Measurements from ENCODE around the gene LYRM7. TPM values are rescaled to one million over a fixed set of nuclear protein-coding genes. Genes with fewer than 3 reads are reported as not detected.

Gene LYRM7
- total RNA-seq, 1 donor from 2014 or later, result 6.0 TPM

- Histone ChIP-seq H3K4me1 (no peaks in the 10 kb centered on the region), H3K27me3 (no peaks in the 10 kb centered on the region), H3K36me3 (no peaks in the 10 kb centered on the region), H3K27ac (no peak overlapping the region), H3K4me3 (no peak overlapping the region), H3K9me3 (no peaks in the 10 kb centered on the region)
- ATAC-seq (no peak), DNase-seq (no peak)
- intact Hi-C loops (cut with DNase I), result no loop called here
- no peak for TF ChIP-seq CTCF (IDR thresholded peaks at IDR 0.05)
Observed at GRCh38 chr5:131147258-131147657, 23.5 kb upstream of the LYRM7 start.

DNA sequence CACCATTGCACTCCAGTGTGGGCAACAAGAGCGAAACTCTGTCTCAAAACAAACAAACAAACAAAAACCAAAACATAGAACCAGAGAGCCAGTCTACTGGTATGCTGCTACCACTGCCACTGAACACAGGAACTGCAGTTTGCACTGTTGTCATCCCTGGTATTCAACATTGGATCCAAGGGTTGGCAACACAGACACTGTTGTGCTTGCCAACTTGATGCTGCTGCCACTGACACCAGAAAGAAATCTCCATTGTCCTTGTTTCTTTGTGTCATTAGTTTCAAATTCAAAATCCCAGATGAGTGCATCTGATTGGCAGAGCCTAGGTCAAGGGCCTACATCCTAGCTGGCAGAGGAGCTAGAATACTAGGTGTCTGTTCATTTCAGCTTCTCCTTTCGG is 21.9 kb upstream of the LYRM7 start:
- Histone ChIP-seq H3K36me3 (no peaks in the 10 kb centered on the region), H3K9me3 (no peaks in the 10 kb centered on the region), H3K27me3 (no peaks in the 10 kb centered on the region), H3K4me3 (no peak overlapping the region), H3K27ac (no peak overlapping the region), H3K4me1 (no peaks in the 10 kb centered on the region)
- no peak for TF ChIP-seq CTCF (IDR thresholded peaks at IDR 0.05)
- no peak for ATAC-seq
- intact Hi-C loops (cut with DNase I), result no loop called here
- DNase-seq, result no peak

DNA sequence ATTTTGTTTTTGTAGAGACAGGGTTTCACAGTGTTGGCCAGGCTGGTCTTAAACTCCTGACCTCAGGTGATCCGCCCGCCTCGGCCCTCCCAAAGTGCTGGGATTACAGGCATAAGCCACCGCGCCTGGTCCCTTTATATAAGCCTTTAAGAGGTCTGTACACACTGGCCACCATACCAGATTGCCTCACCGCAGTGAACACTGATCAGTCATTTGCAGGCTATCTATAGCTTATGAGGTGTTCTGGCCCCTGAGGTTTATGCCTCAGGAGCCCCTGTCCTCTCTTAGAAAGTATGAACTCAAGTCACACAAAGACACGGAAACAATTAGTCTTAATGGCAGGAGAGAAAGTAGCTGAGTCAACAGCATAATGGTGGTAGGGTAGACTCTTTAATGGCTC is 20.3 kb upstream of the LYRM7 start:
- Histone ChIP-seq H3K27me3 (no peaks in the 10 kb centered on the region), H3K4me1 (no peaks in the 10 kb centered on the region), H3K27ac (no peak overlapping the region), H3K36me3 (no peaks in the 10 kb centered on the region), H3K4me3 (no peak overlapping the region), H3K9me3 (no peaks in the 10 kb centered on the region)
- DNase-seq (no peak), ATAC-seq (no peak)
- intact Hi-C loops (cut with DNase I), result no loop called here
- TF ChIP-seq CTCF (IDR thresholded peaks at IDR 0.05), result no peak

DNA sequence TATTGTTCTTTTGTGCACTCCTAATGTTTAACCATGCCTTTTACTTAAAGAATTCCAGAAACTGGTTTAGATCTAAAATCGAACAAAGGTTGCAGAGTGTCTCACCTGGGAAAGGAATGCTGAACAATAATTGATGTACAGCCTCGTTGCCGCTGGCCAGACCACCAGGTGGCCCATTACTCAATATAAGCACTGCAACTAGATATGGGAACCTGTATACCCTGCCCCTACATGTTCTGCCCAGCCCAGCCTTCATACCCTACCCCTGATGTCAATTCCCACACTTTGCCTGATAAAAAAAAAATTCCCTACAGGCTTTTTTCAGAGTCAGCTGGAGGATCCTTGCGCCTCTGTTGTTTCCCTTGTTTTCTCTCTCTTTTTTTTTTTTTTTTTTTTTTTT is 19.5 kb upstream of the LYRM7 start:
- Histone ChIP-seq H3K9me3 (no peaks in the 10 kb centered on the region), H3K36me3 (no peaks in the 10 kb centered on the region), H3K4me3 (no peak overlapping the region), H3K27ac (no peak overlapping the region), H3K27me3 (no peaks in the 10 kb centered on the region), H3K4me1 (no peaks in the 10 kb centered on the region)
- TF ChIP-seq CTCF (IDR thresholded peaks at IDR 0.05), result no peak
- no peak for DNase-seq
- intact Hi-C loops (cut with DNase I), result no loop called here
- no peak for ATAC-seq

DNA sequence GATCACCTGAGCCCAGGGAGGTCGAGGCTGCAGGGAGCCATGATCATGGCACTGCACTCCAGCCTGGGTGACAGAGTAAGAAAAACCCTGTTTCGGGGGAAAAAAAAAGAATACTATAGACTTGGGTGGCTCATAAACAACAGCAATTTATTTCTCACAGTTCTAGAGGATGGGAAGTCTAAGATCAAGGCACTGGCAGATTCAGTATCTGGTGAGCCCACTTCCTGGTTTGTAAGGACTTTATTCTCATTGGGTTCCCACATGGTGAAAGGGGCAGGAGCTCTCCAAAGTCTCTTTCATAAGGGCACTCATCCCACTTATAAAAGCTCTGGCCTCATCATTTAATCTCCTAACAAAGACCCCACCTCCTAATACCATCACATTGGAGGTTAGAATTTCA is 14.4 kb upstream of the LYRM7 start:
- intact Hi-C loops (cut with DNase I), result no loop called here
- no peak for DNase-seq
- H3K4me3 ChIP-seq, result no peak overlapping the region

More for the DNA sequence above, 14.4 kb upstream of the LYRM7 start:
- no peaks in the 10 kb centered on the region for H3K4me1 ChIP-seq
- ATAC-seq, result no peak
- H3K36me3 ChIP-seq, result peaks cover 45% of the 10 kb centered on the region
- TF ChIP-seq CTCF (IDR thresholded peaks at IDR 0.05), result no peak
- no peaks in the 10 kb centered on the region for H3K27me3 ChIP-seq
- no peak overlapping the region for H3K27ac ChIP-seq
- H3K9me3 ChIP-seq, result no peaks in the 10 kb centered on the region
